ENCODE results near the gene TRPM7.

TRPM7 gene

GRCh38 chr15:50628421-50628820 is 58.2 kb downstream of the TRPM7 start:
- H3K4me3 ChIP-seq (ENCODE audit: low read length), result no peak overlapping the region
- H3K36me3 ChIP-seq (ENCODE audit: control insufficient read depth, low read length), result peaks cover 90% of the 10 kb centered on the region
- peaks cover 5% of the 10 kb centered on the region; the same call in 1 of the 2 replicates for H4K20me1 ChIP-seq (ENCODE audit: control insufficient read depth, insufficient read depth, low read depth, low read length)
- no peak overlapping the region for H3K27ac ChIP-seq (ENCODE audit: low read depth, low read length)
- H3K9me3 ChIP-seq (ENCODE audit: control insufficient read depth, insufficient read depth, low read length), result no peaks in the 10 kb centered on the region
- TF ChIP-seq, protein P1, sequence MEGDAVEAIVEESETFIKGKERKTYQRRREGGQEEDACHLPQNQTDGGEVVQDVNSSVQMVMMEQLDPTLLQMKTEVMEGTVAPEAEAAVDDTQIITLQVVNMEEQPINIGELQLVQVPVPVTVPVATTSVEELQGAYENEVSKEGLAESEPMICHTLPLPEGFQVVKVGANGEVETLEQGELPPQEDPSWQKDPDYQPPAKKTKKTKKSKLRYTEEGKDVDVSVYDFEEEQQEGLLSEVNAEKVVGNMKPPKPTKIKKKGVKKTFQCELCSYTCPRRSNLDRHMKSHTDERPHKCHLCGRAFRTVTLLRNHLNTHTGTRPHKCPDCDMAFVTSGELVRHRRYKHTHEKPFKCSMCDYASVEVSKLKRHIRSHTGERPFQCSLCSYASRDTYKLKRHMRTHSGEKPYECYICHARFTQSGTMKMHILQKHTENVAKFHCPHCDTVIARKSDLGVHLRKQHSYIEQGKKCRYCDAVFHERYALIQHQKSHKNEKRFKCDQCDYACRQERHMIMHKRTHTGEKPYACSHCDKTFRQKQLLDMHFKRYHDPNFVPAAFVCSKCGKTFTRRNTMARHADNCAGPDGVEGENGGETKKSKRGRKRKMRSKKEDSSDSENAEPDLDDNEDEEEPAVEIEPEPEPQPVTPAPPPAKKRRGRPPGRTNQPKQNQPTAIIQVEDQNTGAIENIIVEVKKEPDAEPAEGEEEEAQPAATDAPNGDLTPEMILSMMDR (IDR thresholded peaks at IDR 0.05; ENCODE audit: low read depth, low read length, poor library complexity, severe bottlenecking), result no peak
- no peak for TF ChIP-seq EZH2phosphoT487 (IDR thresholded peaks at IDR 0.05; ENCODE audit: borderline replicate concordance, low read length)
- no peak overlapping the region for H3K4me2 ChIP-seq (ENCODE audit: low read length)
- H3K27me3 ChIP-seq (ENCODE audit: control insufficient read depth, low read length), result no peaks in the 10 kb centered on the region
- no peaks in the 10 kb centered on the region for H3K4me1 ChIP-seq (ENCODE audit: control insufficient read depth, low read length)
- H3K9me2 ChIP-seq (replicated peaks; ENCODE audit: control insufficient read depth, low read length), result no peaks in the 10 kb centered on the region
- no peaks in the 10 kb centered on the region for H3K79me2 ChIP-seq (ENCODE audit: control insufficient read depth, low read length)
- peaks cover 18% of the 10 kb centered on the region for H3F3A ChIP-seq (ENCODE audit: control insufficient read depth, insufficient read depth)

- Histone ChIP-seq H4K20me1 (ENCODE audit: control insufficient read depth, insufficient read depth, low read depth, low read length) (peaks cover 5% of the 10 kb centered on the region; the same call in 1 of the 2 replicates), H3K27ac (ENCODE audit: low read depth, low read length) (no peak overlapping the region), H3K4me2 (ENCODE audit: low read length) (no peak overlapping the region), H3K9me3 (ENCODE audit: control insufficient read depth, insufficient read depth, low read length) (no peaks in the 10 kb centered on the region), H3K79me2 (ENCODE audit: control insufficient read depth, low read length) (no peaks in the 10 kb centered on the region), H3K27me3 (ENCODE audit: control insufficient read depth, low read length) (no peaks in the 10 kb centered on the region), H3K4me1 (ENCODE audit: control insufficient read depth, low read length) (no peaks in the 10 kb centered on the region), H3F3A (ENCODE audit: control insufficient read depth, insufficient read depth) (peaks cover 18% of the 10 kb centered on the region), H3K36me3 (ENCODE audit: control insufficient read depth, low read length) (peaks cover 86% of the 10 kb centered on the region), H3K4me3 (ENCODE audit: low read length) (no peak overlapping the region), H3K9me2 (replicated peaks; ENCODE audit: control insufficient read depth, low read length) (no peaks in the 10 kb centered on the region)
- no peak for TF ChIP-seq EZH2phosphoT487 (IDR thresholded peaks at IDR 0.05; ENCODE audit: borderline replicate concordance, low read length)
- TF ChIP-seq, protein P1 (IDR thresholded peaks at IDR 0.05; ENCODE audit: low read depth, low read length, poor library complexity, severe bottlenecking), result no peak
These were observed 59.1 kb downstream of the TRPM7 start for GRCh38 chr15:50627351-50628055.

DNA sequence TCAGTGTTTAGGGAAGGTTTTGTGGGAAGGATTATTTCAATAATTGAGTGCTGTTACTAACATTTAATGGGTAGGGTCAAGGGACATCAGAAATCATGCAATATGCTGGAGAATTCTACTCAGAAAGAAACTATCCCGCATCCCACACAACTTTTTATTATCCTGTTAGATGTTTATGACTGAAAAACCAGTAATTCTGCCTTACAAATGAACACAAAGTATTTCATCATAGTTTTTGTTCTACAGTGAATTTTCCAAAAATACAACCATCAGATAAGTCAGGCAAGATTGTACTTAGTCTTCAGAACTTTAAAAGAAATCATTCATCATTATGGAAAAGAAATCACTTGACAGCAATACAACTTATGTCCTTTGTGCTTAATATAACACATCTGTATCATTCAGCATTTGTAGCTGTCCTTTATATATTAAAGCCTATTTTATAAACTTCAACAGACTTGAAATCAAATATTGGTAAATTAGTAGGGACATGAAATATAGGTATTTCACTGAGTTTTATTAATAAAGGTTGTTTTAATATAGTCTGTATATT is 61.9 kb downstream of the TRPM7 start:
- H3F3A ChIP-seq (ENCODE audit: control insufficient read depth, insufficient read depth), result peaks cover 18% of the 10 kb centered on the region
- H3K4me3 ChIP-seq (ENCODE audit: low read length), result no peak overlapping the region
- peaks cover 72% of the 10 kb centered on the region for H3K36me3 ChIP-seq (ENCODE audit: control insufficient read depth, low read length)
- H3K9me3 ChIP-seq (ENCODE audit: control insufficient read depth, insufficient read depth, low read length), result no peaks in the 10 kb centered on the region
- no peaks in the 10 kb centered on the region for H3K27me3 ChIP-seq (ENCODE audit: control insufficient read depth, low read length)
- TF ChIP-seq, protein P1 (IDR thresholded peaks at IDR 0.05; ENCODE audit: low read depth, low read length, poor library complexity, severe bottlenecking), result no peak
- TF ChIP-seq EZH2phosphoT487 (IDR thresholded peaks at IDR 0.05; ENCODE audit: borderline replicate concordance, low read length), result no peak
- no peak overlapping the region for H3K4me2 ChIP-seq (ENCODE audit: low read length)
- no peaks in the 10 kb centered on the region for H3K4me1 ChIP-seq (ENCODE audit: control insufficient read depth, low read length)
- H3K79me2 ChIP-seq (ENCODE audit: control insufficient read depth, low read length), result no peaks in the 10 kb centered on the region
- H3K27ac ChIP-seq (ENCODE audit: low read depth, low read length), result no peak overlapping the region
- no peaks in the 10 kb centered on the region for H3K9me2 ChIP-seq (replicated peaks; ENCODE audit: control insufficient read depth, low read length)
- peaks cover 5% of the 10 kb centered on the region; the same call in 1 of the 2 replicates for H4K20me1 ChIP-seq (ENCODE audit: control insufficient read depth, insufficient read depth, low read depth, low read length)
